HG03196 (cell line): Measurements from ENCODE around the gene RNF150.

Source experiments
- ATAC-seq: cut with Tn5 transposase; IDR thresholded peaks from one replicate; pipeline ENCODE4 v1.9.1; 2021; ENCODE audit not compliant: unreplicated experiment

RNF150 gene

DNA sequence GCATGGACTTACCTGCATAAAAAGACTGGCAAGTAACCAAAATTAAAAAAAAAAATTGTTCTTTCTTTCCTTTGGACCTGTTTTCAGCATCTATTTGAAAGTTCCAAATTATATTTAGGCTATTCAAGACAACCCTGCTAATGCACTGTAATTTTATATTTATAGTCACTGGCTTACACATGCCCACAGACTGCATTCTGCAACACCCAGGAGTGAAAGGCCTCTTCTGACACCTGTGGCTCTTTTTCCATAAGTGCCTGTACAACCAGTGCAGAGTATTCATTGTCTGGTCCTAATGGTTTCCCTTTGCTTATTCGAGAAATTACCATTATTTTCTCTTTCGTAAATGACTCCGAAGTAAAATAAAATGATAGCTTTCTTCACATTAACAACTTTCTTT lies 143.3 kb downstream of the RNF150 start:
- ATAC-seq = no peak

DNA sequence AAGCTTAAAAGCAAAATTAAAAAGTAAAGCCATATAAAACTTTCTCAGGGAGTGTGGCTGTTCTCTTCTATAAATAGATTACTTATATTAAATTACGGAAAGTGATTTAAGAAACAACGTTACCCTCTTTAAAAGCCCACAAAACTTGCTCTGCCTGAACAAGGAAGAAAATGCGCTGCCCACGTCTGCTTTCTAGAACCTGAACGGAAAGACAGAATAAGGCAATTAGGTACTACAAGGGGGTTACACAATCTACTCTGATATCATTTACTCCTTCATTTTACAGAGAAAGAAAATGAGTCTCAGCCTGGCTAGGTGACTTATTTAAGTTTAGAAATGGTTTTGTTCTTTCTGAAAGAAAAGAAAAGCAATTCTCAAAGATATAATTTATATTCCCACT lies 147.2 kb downstream of the RNF150 start:
- no peak for ATAC-seq

DNA sequence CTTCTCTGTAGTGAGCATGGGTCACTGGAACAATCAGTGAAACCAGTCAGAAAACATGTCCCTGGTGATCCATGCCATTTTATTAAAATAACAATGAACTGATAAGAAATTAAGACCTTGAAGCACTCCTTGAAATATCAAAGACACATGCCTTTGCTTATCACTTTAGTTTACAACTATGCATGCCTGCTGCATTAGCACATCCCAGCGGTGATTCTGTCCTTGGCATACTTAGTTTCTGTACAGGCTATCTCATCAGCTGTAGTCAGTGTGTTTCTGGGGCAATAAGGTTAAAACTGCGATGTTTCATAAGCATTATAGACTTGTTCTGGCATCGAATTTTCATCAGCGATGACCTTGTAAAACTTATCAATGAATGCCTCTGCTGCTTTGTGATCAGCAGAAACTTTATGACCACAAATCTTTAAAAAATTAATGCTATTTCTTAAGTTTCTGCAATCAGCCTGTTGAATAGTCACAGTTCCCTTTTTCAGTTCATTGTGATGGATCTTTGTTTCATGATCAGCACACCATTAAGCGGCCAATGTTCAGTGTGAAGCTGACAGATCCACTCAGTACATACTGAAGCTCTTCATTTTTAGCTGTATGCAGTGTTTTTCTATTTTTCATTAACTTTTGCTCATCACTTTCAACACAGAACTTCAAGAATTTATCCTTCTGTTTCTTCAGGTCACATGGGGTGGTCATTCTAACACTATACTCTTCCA lies 150.5 kb downstream of the RNF150 start:
- no peak for ATAC-seq

DNA sequence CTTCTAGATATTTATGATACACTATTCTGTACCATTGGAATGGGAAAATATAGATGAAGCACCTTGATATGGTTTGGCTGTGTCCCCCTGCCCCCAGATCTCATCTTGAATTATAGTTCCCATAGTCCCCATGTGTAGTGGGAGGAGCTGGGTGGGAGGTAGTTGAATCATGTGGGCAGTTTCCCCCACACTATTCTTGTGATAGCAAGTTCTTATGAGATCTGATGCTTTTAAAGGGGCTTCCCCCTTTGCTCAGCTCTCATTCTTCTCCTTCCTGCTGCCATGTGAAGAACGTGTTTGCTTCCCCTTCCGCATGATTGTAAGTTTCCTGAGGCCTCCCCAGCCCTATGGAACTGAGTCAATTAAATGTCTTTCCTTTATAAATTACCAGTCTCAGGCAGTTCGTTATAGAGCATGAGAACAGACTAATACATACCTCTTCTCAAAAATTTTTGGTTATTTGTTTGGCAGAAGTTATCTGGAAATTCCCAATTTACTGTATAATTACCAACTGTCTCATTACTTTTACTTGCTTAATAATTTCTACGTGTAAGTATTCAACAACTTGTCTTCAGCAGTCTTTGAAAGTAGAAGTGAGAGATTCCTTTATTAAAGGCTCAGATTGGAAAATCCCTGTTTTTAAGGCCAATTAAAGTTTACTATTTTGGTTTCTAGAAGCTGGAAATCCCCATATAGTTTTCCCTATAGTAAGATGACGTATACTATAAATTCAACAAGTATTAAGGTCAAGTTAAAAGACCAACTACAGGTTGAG lies 152.7 kb downstream of the RNF150 start:
- ATAC-seq = no peak

DNA sequence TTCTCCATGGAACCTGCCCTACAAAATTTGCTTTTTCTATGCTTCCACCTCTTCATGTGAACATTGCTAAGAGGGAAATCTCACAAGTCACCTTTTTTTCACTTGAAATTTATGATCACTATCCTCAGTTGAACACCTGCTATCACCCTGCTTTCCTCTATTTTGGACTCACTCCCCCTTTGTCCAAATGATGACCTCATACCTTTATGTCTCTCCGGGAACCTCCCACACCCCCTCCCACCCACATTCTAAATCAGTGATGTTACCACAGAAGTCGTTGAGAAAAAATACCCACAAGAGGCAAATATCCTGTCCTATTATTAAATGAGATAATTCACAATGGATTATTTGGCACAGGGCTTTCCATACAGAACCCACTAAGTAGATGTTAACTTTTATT lies 156.5 kb downstream of the RNF150 start:
- ATAC-seq = no peak

DNA sequence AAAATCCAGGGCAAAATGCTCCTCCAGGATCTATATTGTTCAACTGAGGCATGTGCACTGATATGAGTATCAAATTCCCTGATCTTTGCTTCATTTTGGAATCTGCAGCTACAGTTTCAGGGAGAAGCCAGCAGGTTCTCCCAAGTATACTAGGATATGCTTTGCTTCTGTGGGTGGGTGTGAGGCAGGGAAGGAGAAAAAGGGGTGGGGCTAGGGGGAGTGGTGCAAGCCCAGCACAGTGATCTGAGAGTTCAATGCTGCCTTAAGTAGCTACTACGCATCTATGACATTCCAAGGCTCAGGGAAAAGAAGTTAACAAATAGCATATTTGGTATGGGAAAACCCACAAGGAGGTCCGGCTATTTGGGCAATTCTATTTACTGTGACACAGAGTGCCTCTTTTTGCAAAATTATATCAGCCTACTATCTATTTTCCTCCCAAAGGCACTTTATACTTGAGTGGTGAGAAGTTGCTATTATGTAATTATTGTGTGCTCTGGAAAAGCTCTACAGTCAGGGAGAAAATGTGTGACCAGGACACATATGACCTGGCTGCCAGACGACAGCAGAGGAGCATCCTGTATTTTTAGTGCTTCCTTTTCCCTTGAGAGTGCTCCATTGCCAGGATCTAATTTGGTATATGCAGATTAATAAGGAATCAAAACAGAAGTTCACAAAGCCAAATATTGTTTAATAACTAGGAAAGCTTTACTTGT lies 162.0 kb downstream of the RNF150 start:
- no peak for ATAC-seq

DNA sequence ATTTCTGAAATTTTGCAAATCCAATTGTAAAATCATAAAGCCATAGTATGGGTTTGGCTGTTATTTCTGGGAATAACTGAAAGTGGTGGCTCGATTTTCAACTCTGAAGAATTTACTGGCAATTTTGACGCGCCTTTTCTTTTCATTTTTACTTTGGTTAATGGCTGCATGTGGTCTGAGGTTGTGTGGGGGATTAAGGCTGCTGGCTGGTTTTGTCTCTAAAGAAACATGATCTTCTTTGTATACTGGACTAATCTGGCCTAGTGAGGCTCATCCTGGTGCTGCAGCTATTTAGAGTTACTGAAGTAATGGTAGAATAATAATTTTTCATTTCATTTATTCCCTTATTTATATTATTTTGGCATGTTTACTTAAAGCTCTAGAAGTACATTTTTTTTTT lies 164.0 kb downstream of the RNF150 start:
- ATAC-seq = no peak

DNA sequence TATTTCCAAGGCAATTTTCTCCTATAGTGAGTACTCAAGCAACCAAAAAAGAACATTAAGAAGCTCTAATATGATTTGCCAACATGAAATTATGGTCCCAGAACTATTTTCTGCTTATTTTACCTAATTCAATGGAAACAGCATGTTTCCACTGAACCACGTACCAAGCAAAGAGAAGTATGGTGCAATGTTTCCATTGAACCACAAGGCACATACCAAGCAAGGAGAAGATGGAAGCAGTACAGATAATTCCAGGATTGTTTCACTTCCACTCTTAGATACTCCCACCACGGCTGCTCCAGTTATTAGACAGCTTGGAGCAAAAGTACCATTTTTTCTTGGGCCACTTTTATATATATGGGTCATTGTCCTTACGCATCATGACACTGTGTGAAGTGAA lies 164.9 kb downstream of the RNF150 start:
- ATAC-seq = no peak

DNA sequence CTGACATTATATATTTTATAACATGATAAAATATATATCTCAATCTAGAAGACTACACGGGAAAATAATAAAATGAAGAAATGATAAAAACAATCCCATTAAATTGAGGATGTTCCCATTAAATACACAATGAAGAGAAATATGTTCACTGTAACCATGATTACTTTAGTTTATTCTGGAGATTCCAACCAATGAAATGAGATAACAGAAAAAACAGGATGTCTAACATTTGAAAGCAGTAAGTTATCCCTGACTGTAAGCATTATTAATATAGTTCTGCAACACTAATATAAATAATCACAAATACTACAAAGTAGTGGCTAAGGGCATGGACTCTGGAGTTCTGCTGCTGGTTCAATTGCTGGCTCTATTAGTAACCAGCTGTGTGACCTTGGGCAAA lies 169.4 kb downstream of the RNF150 start:
- no peak for ATAC-seq

DNA sequence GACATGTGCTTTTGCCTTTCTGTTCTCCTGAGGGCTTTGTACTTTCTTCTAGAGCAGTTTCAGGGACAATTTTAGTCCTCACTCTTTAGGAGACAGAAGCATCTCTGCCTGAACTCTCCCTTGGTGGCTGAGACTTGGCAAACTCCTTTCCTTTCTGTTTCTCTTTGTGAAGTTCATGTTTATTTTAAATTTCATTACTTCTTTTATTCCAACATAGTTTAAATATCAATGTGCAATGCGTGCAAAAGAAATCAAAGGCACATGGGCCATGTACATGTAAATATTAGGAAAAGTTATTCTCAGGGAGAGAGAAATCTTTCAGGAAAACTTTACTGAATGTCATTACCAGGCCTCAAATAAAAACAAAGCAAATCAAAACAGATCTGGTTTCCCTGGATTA lies 177.6 kb downstream of the RNF150 start:
- no peak for ATAC-seq

DNA sequence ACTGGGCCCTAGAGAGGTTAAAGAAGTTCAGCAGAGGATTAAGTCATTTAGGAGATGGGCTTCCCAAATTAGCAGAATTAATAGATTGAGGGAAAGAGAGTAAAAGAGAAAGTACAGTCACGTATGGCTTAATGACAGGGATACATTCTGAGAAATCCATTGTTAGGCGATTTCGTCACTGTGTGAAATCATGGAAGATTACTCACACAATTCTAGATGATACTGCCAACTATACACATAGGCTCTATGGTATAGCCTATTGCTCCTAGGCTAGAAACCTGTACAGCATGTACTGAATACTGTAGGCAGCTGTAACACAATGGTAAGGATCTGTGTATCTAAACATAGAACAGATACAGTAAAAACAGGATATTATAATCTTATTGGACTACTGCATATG lies 180.6 kb downstream of the RNF150 start:
- no peak for ATAC-seq

DNA sequence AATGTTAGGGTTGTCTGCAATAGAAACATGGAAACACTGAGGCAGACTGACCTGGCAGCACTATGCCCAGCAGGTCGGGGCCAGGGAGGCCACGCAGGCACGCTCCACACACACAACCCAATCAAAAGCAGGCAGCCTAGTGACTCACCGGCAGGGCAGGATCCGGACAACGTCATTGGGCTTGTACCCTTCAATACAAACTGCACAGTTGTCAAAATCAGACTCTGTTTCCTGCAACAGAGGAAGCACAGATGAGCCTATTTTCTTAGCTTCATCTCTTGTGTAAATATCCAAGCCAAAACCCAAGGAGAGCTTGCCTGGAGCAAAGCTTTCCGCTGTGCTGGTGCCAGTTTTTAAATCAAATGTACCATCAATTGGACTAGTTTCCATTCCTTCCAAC lies 185.8 kb downstream of the RNF150 start:
- ATAC-seq = no peak

DNA sequence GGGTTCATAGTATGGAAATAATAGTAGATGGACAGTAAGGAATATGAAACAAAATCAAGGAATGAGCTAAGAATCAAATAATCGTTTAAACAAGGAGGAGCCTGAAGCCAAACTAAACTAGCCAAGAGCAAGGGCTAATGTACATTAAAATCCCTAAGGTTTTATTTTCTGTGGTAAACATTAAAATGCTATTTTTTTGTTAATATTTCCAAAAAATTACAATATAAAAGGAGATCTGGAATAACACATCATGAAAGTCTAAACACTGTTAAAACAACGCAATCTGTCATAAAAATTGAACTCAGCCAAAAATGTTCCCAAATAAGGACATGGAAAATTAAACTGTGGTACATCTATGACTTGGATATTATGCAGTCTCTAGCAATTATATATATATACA lies 188.2 kb downstream of the RNF150 start:
- no peak for ATAC-seq

DNA sequence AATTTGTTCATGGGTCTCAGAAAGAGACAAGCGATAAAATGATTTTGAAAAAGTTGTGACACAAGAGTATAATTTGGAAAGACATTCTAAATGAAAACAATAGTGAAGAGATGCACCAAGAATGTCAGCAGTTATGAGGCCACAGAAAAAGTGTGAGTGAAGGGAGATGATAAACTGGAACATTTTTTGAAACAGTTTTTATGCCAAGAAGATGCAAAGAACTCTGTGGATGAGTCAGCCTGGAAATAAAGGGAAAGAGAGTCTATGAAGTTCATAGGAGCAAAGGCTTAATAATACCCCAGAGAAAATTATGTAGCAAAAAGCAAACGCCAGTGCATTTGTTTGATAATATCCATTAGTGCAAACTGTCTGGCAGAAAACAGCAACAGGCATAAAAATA lies 188.7 kb downstream of the RNF150 start:
- ATAC-seq = no peak

DNA sequence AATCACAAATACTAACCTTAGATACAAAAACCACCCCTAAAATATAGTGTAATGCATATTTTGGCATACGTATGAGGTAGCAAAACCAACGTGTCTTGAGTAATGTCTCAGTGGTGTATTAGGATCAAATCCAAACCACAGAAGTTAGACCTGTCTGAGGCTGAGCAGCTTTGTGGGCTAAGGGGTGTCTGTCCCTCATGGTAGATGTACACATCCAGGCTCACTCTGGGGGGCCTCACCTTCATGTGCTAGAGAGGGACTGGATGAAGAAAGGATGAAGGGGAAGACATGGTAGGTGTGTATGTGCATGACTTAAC lies 189.1 kb downstream of the RNF150 start:
- no peak for ATAC-seq

DNA sequence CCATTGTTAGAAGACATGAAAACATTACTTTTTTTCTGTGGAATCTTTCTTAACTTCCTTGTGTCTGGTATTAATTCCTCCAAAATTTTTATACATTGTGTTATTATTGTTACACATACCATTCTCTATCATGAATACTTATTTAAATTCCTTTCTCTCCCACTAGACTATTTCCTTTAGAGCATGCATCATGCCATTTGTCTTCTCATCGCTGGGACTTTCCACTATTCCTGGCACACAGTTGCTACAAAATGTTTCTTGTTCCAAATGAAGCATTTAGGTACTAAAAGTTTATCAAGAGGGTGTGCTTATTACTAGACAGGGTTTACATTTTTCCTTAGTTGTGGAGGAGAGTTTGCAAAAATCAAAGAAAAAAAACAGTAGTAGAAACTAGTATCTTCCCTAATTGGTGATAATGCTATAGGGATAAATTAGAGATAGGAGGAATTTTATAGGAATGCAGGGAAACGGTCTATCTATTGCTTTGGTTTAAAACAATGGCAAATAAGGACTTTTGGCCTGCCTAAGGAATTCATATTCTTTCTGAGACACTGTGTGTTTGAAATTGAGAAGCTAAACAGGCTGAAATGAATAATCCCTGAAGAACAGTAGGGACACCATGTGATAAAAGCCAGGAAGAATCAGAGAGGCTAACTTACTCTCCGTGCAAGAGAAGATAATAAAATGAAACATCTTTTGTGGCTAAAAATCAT lies 189.6 kb downstream of the RNF150 start:
- ATAC-seq = no peak

DNA sequence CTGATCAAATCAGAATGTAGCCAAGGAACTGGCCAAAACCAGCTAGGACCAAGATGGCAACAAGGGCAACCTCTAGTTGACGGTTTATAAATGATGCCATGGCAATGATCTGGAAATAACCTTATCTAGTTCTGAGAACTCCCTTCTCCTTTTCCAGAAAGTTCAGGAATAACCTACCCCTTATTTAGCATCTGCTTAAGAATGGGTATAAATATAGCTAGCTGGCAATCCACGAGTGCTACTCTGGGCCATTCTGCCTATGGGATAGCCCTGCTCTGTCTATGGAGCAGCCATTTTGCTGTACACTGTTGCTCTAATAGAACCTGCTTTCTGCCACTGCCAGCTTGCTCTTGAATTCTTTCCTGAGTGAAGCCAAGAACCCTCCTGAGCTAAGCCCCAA lies 192.7 kb downstream of the RNF150 start:
- ATAC-seq = no peak

DNA sequence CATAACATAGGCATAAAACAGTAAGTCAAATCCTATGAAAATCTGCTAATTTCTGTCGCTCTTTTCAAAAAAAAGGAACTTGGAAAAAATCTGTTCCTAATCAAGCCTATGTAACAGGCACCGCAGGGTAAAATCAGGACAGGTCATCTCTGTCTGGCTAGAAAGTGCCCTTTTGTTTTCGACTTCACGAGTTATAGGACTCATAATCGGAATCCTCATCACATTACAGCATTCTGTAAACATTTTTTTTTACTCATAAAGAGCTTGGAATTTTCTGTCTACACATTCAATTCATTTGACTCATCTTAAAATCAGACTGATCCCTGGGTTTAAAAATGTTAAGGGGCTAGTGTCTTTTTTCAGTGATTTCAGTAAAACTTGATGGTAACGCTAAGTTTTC lies 195.4 kb downstream of the RNF150 start:
- ATAC-seq = no peak

DNA sequence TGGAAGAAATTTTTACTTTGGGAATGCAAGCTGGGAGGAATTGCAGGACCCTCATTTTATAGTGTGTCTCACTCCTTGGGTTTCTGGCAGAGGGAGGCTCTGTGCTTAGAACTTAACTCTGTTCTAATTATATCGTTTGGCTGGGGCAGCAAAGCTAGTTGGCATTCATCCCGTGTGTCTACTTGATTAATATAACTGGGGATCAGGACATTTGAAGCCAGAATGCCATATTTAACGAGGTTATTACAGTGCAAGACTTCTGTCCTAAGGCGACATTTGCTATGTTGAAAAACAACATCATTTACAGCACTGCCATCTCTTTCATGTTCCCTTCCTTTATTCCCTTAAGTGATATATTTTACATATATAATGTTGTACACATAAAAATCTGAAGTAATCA lies 198.0 kb downstream of the RNF150 start:
- ATAC-seq = no peak

DNA sequence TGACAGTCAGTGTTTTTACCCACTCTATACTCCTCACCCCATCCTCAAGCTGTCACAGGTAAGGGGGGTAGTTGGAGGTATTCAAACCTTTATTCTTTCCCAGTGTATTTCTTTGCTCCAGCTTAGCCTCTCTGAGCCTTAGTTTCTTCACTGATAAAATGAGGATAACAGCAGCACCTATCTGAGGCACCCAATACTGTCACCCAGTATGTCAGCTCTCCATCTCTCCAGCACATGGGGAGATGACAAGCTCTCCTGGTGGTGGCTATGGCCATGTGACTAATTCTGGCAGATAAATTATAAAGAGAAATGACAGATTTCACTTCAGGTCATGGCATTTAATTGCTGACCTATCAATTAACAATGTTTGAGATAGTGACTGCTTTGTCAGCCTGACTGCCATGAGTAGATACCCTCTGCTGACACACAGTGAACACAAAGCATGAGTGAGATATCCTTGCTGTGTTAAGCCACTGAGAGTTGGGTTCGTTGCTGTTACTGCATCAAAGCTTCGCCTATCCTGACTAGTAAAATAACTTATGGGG lies 200.7 kb downstream of the RNF150 start:
- ATAC-seq = no peak

DNA sequence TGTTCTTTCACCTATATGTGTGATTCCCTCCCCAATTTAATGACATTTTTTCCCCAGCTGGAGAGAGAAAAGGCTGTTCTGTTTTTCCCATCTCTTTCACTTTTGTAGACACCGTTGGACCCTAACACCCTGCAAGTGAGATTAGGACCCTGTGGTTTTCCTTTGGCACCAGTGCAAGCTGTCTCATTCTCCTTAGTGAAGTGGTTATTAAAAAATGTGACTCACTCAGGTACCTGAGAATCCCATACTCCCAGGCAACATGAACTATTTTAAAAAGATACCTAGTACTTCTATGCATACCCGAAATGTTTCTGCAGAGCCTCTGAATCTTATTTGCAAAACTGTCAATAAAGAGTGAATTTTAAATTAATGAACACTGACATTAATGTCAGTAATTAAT lies 201.4 kb downstream of the RNF150 start:
- ATAC-seq = no peak
